ENCODE measurements around the gene RHBDL2. TPM values are rescaled to one million over a fixed set of nuclear protein-coding genes. Genes with fewer than 3 reads are reported as not detected.

RHBDL2 gene
- total RNA-seq, 1 donor from 2014 or later, result not detected

DNA sequence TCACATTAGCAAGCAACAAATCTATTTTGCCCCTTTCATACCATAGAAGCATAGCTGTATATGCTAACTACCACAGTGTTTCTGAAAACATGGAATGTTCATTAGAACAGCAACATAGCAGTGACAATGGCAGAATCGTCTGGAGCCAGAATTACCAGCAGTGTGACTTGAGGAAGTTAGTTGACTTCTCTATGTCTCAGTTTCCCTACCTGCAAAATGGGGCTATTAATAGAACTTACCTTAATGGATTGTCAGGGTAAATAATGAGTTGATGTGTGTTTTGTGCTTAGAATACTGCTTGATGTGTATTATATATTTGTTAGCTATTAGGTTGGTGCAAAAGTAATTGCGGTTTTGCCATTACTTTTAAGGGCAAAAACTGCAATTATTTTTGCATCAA is 45.5 kb downstream of the RHBDL2 start:
- no peaks in the 10 kb centered on the region for H3K36me3 ChIP-seq (ENCODE audit: insufficient read depth, low read length)
- H3K36me3 Mint-ChIP-seq (ENCODE audit: low read depth, unreplicated experiment), result no peaks in the 10 kb centered on the region
- no peaks in the 10 kb centered on the region for H3K27me3 Mint-ChIP-seq (ENCODE audit: low read depth, unreplicated experiment)
- H3K4me2 ChIP-seq (ENCODE audit: low read length), result no peak overlapping the region
- H3K27me3 ChIP-seq (ENCODE audit: insufficient read depth, low read length), result no peaks in the 10 kb centered on the region
- peaks cover 12% of the 10 kb centered on the region for H3K4me1 Mint-ChIP-seq (ENCODE audit: low read depth, unreplicated experiment)
- FAIRE-seq (no peak), DNase-seq (ENCODE audit: low read depth) (no peak)
- H3K4me3 Mint-ChIP-seq (ENCODE audit: unreplicated experiment), result no peak overlapping the region
- H3K4me1 ChIP-seq (ENCODE audit: insufficient read depth, low read length), result peaks cover 3% of the 10 kb centered on the region
- TF ChIP-seq EZH2 (IDR thresholded peaks at IDR 0.05; ENCODE audit: insufficient read depth, low read length), result no peak
- TF ChIP-seq, protein P1, sequence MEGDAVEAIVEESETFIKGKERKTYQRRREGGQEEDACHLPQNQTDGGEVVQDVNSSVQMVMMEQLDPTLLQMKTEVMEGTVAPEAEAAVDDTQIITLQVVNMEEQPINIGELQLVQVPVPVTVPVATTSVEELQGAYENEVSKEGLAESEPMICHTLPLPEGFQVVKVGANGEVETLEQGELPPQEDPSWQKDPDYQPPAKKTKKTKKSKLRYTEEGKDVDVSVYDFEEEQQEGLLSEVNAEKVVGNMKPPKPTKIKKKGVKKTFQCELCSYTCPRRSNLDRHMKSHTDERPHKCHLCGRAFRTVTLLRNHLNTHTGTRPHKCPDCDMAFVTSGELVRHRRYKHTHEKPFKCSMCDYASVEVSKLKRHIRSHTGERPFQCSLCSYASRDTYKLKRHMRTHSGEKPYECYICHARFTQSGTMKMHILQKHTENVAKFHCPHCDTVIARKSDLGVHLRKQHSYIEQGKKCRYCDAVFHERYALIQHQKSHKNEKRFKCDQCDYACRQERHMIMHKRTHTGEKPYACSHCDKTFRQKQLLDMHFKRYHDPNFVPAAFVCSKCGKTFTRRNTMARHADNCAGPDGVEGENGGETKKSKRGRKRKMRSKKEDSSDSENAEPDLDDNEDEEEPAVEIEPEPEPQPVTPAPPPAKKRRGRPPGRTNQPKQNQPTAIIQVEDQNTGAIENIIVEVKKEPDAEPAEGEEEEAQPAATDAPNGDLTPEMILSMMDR (IDR thresholded peaks at IDR 0.05; ENCODE audit: insufficient read depth, low read depth, low read length), result no peak
- H3K9me3 Mint-ChIP-seq (ENCODE audit: unreplicated experiment), result peaks cover 2% of the 10 kb centered on the region
- no peak overlapping the region for H3K4me3 ChIP-seq (ENCODE audit: insufficient read depth, low read depth, low read length)
- H3K27ac Mint-ChIP-seq (ENCODE audit: unreplicated experiment), result no peak overlapping the region
- H3K9ac ChIP-seq (ENCODE audit: low read length), result no peak overlapping the region
- H4K20me1 ChIP-seq (ENCODE audit: insufficient read depth, low read length), result no peaks in the 10 kb centered on the region
- H3K9me3 ChIP-seq (ENCODE audit: insufficient read depth, low read depth, low read length), result no peaks in the 10 kb centered on the region
- no peaks in the 10 kb centered on the region for H3K79me2 ChIP-seq (ENCODE audit: insufficient read depth, low read length)
- H2AFZ ChIP-seq (ENCODE audit: low read depth, low read length), result no peak overlapping the region
- H3K27ac ChIP-seq (ENCODE audit: low read depth, low read length), result no peak overlapping the region

DNA sequence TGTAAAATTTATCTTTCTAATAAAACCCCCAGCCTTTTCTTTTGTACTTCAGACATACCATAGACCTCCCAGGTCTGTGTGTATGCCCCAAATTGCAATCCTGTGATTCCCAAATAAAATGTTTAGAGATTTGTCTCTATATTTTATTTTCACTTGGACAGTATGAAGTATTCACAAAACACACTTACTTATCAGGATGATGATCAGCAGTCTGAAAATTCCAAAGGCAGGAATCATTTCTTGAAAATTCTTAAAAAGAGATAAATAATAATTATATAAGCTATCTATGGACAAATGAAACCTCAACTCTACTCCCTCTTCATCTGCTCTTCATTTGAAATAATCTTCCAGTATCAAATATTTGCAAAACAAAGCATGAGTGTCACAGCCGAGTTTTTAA is 48.7 kb downstream of the RHBDL2 start:
- Histone ChIP-seq H2AFZ (ENCODE audit: low read depth, low read length) (no peak overlapping the region), H3K36me3 (ENCODE audit: insufficient read depth, low read length) (no peaks in the 10 kb centered on the region), H3K27ac (ENCODE audit: low read depth, low read length) (no peak overlapping the region), H3K9me3 (ENCODE audit: insufficient read depth, low read depth, low read length) (no peaks in the 10 kb centered on the region), H4K20me1 (ENCODE audit: insufficient read depth, low read length) (no peaks in the 10 kb centered on the region), H3K4me2 (ENCODE audit: low read length) (no peak overlapping the region), H3K27me3 (ENCODE audit: insufficient read depth, low read length) (no peaks in the 10 kb centered on the region), H3K4me3 (ENCODE audit: insufficient read depth, low read depth, low read length) (no peak overlapping the region), H3K9ac (ENCODE audit: low read length) (no peak overlapping the region), H3K4me1 (ENCODE audit: insufficient read depth, low read length) (no peaks in the 10 kb centered on the region), H3K79me2 (ENCODE audit: insufficient read depth, low read length) (no peaks in the 10 kb centered on the region)
- no peak overlapping the region for H3K4me3 Mint-ChIP-seq (ENCODE audit: unreplicated experiment)
- H3K27ac Mint-ChIP-seq (ENCODE audit: unreplicated experiment), result no peak overlapping the region
- peaks cover 3% of the 10 kb centered on the region for H3K36me3 Mint-ChIP-seq (ENCODE audit: low read depth, unreplicated experiment)
- H3K9me3 Mint-ChIP-seq (ENCODE audit: unreplicated experiment), result peaks cover 2% of the 10 kb centered on the region
- H3K4me1 Mint-ChIP-seq (ENCODE audit: low read depth, unreplicated experiment), result peaks cover 8% of the 10 kb centered on the region
- FAIRE-seq (no peak), DNase-seq (ENCODE audit: low read depth) (no peak)
- H3K27me3 Mint-ChIP-seq (ENCODE audit: low read depth, unreplicated experiment), result no peaks in the 10 kb centered on the region
- TF ChIP-seq, protein P1 (IDR thresholded peaks at IDR 0.05; ENCODE audit: insufficient read depth, low read depth, low read length), result no peak
- no peak for TF ChIP-seq EZH2 (IDR thresholded peaks at IDR 0.05; ENCODE audit: insufficient read depth, low read length)

- Mint-ChIP-seq H3K4me3 (ENCODE audit: unreplicated experiment) (peak overlapping the region; percentile 17), H3K36me3 (ENCODE audit: low read depth, unreplicated experiment) (peaks cover 3% of the 10 kb centered on the region), H3K4me1 (ENCODE audit: low read depth, unreplicated experiment) (peaks cover 8% of the 10 kb centered on the region), H3K27me3 (ENCODE audit: low read depth, unreplicated experiment) (no peaks in the 10 kb centered on the region), H3K9me3 (ENCODE audit: unreplicated experiment) (peaks cover 2% of the 10 kb centered on the region), H3K27ac (ENCODE audit: unreplicated experiment) (no peak overlapping the region)
- DNase-seq (ENCODE audit: low read depth) (peak; percentile 28), FAIRE-seq (no peak)
- no peaks in the 10 kb centered on the region for H3K4me1 ChIP-seq (ENCODE audit: insufficient read depth, low read length)
- H3K9me3 ChIP-seq (ENCODE audit: insufficient read depth, low read depth, low read length), result no peaks in the 10 kb centered on the region
- TF ChIP-seq, protein P1 (IDR thresholded peaks at IDR 0.05; ENCODE audit: insufficient read depth, low read depth, low read length), result no peak
- TF ChIP-seq EZH2 (IDR thresholded peaks at IDR 0.05; ENCODE audit: insufficient read depth, low read length), result no peak
- no peaks in the 10 kb centered on the region for H4K20me1 ChIP-seq (ENCODE audit: insufficient read depth, low read length)
- no peak overlapping the region for H3K4me3 ChIP-seq (ENCODE audit: insufficient read depth, low read depth, low read length)
- no peak overlapping the region for H3K9ac ChIP-seq (ENCODE audit: low read length)
- no peaks in the 10 kb centered on the region for H3K79me2 ChIP-seq (ENCODE audit: insufficient read depth, low read length)
- no peaks in the 10 kb centered on the region for H3K36me3 ChIP-seq (ENCODE audit: insufficient read depth, low read length)
- no peak overlapping the region for H2AFZ ChIP-seq (ENCODE audit: low read depth, low read length)
- no peak overlapping the region for H3K4me2 ChIP-seq (ENCODE audit: low read length)
- no peaks in the 10 kb centered on the region for H3K27me3 ChIP-seq (ENCODE audit: insufficient read depth, low read length)
- no peak overlapping the region for H3K27ac ChIP-seq (ENCODE audit: low read depth, low read length)
Observed at GRCh38 chr1:38891753-38892152, 49.9 kb downstream of the RHBDL2 start.

All from astrocyte (in vitro differentiated cells and primary cell).